OCI-LY7 (cell line): Measurements from ENCODE around the gene ADPRS. TPM values are rescaled to one million over a fixed set of nuclear protein-coding genes. Genes with fewer than 3 reads are reported as not detected.

Source experiments
- BruUV-seq: library from RNA; stranded (reverse); fragments of 400-500 nt; replicated peaks from 2 replicates; lab custom pipeline; 2021; lab: Mats Ljungman, UMichigan
- CTCF ChIA-PET: fragments of 300-600 bp; sonication (Branson Sonifier 250); formaldehyde crosslinking; loops from one replicate; lab custom pipeline; 2022; ENCODE audit warnings: antibody characterized with exemption; ENCODE audit not compliant: unreplicated experiment; lab: Charles Lee
- POLR2A ChIA-PET: fragments of 300-600 bp; sonication (Branson Sonifier 250); formaldehyde crosslinking; loops from one replicate; lab custom pipeline; 2022; ENCODE audit warnings: antibody characterized with exemption; lab: Charles Lee
- DNase-seq: peaks from one replicate; pipeline ENCODE4 v3.0.0-alpha.2; 2015; ENCODE audit warnings: low spot score
- H2AFZ ChIP-seq: fragments of 200-600 bp; sonication (generic), shearing (Covaris generic); 2 replicates; pipeline ENCODE4 v1.6.1; 2014; ENCODE audit warnings: mild to moderate bottlenecking, antibody characterized with exemption, low read length, moderate library complexity
- H3K27ac ChIP-seq: fragments of 200-600 bp; sonication (generic); 2 replicates; pipeline ENCODE4 v1.5.1; 2014; ENCODE audit warnings: mixed run types, low read depth, mild to moderate bottlenecking, moderate library complexity, low read length, inconsistent platforms; ENCODE audit not compliant: poor library complexity, severe bottlenecking
- H3K36me3 ChIP-seq: fragments of 200-600 bp; sonication (generic); 2 replicates; pipeline ENCODE4 v1.6.1; 2014; ENCODE audit warnings: mild to moderate bottlenecking, antibody characterized with exemption, low read length, moderate library complexity, mixed read lengths; ENCODE audit not compliant: insufficient read depth
- H3K4me1 ChIP-seq: fragments of 200-600 bp; sonication (generic); 2 replicates; pipeline ENCODE4 v1.5.1; 2014; ENCODE audit warnings: mild to moderate bottlenecking, low read length; ENCODE audit not compliant: insufficient read depth, poor library complexity, severe bottlenecking
- H3K4me2 ChIP-seq: fragments of 200-600 bp; sonication (generic); 2 replicates; pipeline ENCODE4 v1.6.1; 2014; ENCODE audit warnings: mild to moderate bottlenecking, low read length
- H3K4me3 ChIP-seq: fragments of 200-600 bp; sonication (generic); 2 replicates; pipeline ENCODE4 v1.5.1; 2014; ENCODE audit warnings: mild to moderate bottlenecking, low read depth, low read length; ENCODE audit not compliant: poor library complexity, severe bottlenecking
- H3K79me2 ChIP-seq: fragments of 200-600 bp; sonication (generic); 2 replicates; pipeline ENCODE4 v1.6.1; 2016; ENCODE audit warnings: low read depth, mild to moderate bottlenecking, low read length, moderate library complexity, mixed read lengths; ENCODE audit not compliant: insufficient read depth
- H3K9me2 ChIP-seq: fragments of 200-600 bp; sonication (generic); 2 replicates; pipeline ENCODE4 v1.6.1; 2016; ENCODE audit warnings: mild to moderate bottlenecking, low read length, mixed read lengths; ENCODE audit not compliant: insufficient read depth
- H3K9me3 ChIP-seq: fragments of 200-600 bp; sonication (generic); 2 replicates; pipeline ENCODE4 v1.6.1; 2014; ENCODE audit warnings: mild to moderate bottlenecking, mixed run types, low read length, mixed read lengths
- H4K20me1 ChIP-seq: fragments of 200-600 bp; sonication (generic); 2 replicates; pipeline ENCODE4 v1.6.1; 2014; ENCODE audit warnings: mild to moderate bottlenecking, antibody characterized with exemption, low read length, moderate library complexity, mixed read lengths; ENCODE audit not compliant: insufficient read depth
- CTCF ChIP-seq: fragments of 200-600 bp; sonication (generic); conservative IDR thresholded peaks from 2 replicates; pipeline ENCODE4 v1.5.1; 2014; ENCODE audit warnings: mild to moderate bottlenecking, antibody characterized with exemption, low read length, moderate library complexity, mixed read lengths
- EZH2phosphoT487 ChIP-seq: fragments of 200-600 bp; sonication (generic); IDR thresholded peaks from 2 replicates; pipeline ENCODE4 v1.6.1; 2018; ENCODE audit warnings: low read depth, borderline replicate concordance, mild to moderate bottlenecking, mixed run types, antibody characterized with exemption, low read length, moderate library complexity, mixed read lengths
- intact Hi-C: fragments of 100-400 bp; cut with micrococcal nuclease; formaldehyde crosslinking; loops from one replicate; pipeline ENCODE4 v1.10.0; 2022; ENCODE audit not compliant: unreplicated experiment
- total RNA-seq, 2 experiments: library from RNA; depleted of rRNA in 1 of 2; stranded (reverse); fragments of >200 nt in 1 of 2; shearing (Covaris generic) in 1 of 2; gene quantifications; 2 replicates each; pipeline ENCODE4 v1.2.3, GENCODE V29; 2014 to 2022

Gene ADPRS
- total RNA-seq, 2 experiments from 2014 or later: 29.3 to 42.3 TPM

GRCh38 chr1:36093226-36093625 is 4.5 kb downstream of the ADPRS start:
- intact Hi-C loops: no loop called here
- H3K36me3 ChIP-seq: peaks cover 54% of the 10 kb centered on the region
- H3K9me2 ChIP-seq: no peaks in the 10 kb centered on the region
- H3K4me2 ChIP-seq: no peak overlapping the region
- H3K4me3 ChIP-seq: no peak overlapping the region
- peaks cover 14% of the 10 kb centered on the region for H3K4me1 ChIP-seq
- peaks cover 18% of the 10 kb centered on the region for H3K79me2 ChIP-seq
- CTCF ChIA-PET: no interaction called here
- peaks cover 6% of the 10 kb centered on the region; the same call in 1 of the 2 replicates for H4K20me1 ChIP-seq
- no peak for DNase-seq
- no peak overlapping the region for H2AFZ ChIP-seq
- no peak overlapping the region for H3K27ac ChIP-seq
- TSS peak; percentile 43 for BruUV-seq
- POLR2A ChIA-PET: no interaction called here
- no peak for TF ChIP-seq CTCF
- no peak for TF ChIP-seq EZH2phosphoT487
- no peaks in the 10 kb centered on the region for H3K9me3 ChIP-seq

- H3K27ac ChIP-seq: no peak overlapping the region
- no peak overlapping the region for H2AFZ ChIP-seq
- no TSS peak for BruUV-seq
- DNase-seq: no peak
- no peak for TF ChIP-seq CTCF
- peaks cover 11% of the 10 kb centered on the region for H3K4me1 ChIP-seq
- intact Hi-C loops: no loop called here
- no peaks in the 10 kb centered on the region for H3K9me3 ChIP-seq
- no peak overlapping the region for H3K4me2 ChIP-seq
- H3K79me2 ChIP-seq: peaks cover 18% of the 10 kb centered on the region
- no peaks in the 10 kb centered on the region for H3K9me2 ChIP-seq
- peaks cover 6% of the 10 kb centered on the region; the same call in 1 of the 2 replicates for H4K20me1 ChIP-seq
- no peak overlapping the region for H3K4me3 ChIP-seq
- ChIA-PET CTCF (interaction anchor here (0.6 kb wide), 1 partner anchor 174 kb away, joined by 3 read pairs; no protein-coding TSS in a partner anchor), POLR2A (interaction anchor here (0.5 kb wide), 1 partner anchor 89 kb away, joined by 3 read pairs; no protein-coding TSS in a partner anchor)
- H3K36me3 ChIP-seq: peaks cover 54% of the 10 kb centered on the region
Observed at GRCh38 chr1:36093929-36094328, 5.2 kb downstream of the ADPRS start.

GRCh38 chr1:36094621-36095061 is 5.9 kb downstream of the ADPRS start:
- TF ChIP-seq CTCF (no peak), EZH2phosphoT487 (no peak)
- peaks cover 11% of the 10 kb centered on the region for H3K79me2 ChIP-seq
- no peak overlapping the region for H3K4me3 ChIP-seq
- H3K9me2 ChIP-seq: no peaks in the 10 kb centered on the region
- CTCF ChIA-PET: interaction anchor here (1.2 kb wide), 1 partner anchor 40 kb away, joined by 3 read pairs; no protein-coding TSS in a partner anchor
- H3K36me3 ChIP-seq: peaks cover 54% of the 10 kb centered on the region
- H4K20me1 ChIP-seq: peaks cover under 1% of the 10 kb centered on the region; the same call in 1 of the 2 replicates
- no peak overlapping the region for H2AFZ ChIP-seq
- DNase-seq: no peak
- H3K27ac ChIP-seq: no peak overlapping the region
- H3K4me1 ChIP-seq: peaks cover 10% of the 10 kb centered on the region
- no TSS peak for BruUV-seq
- H3K9me3 ChIP-seq: no peaks in the 10 kb centered on the region
- intact Hi-C loops: loop anchor here (5.0 kb wide), 1 partner anchor 328 kb away; no protein-coding TSS in a partner anchor
- no peak overlapping the region for H3K4me2 ChIP-seq
- POLR2A ChIA-PET: interaction anchor here (0.7 to 1.2 kb wide), 2 partner anchors 10 to 117 kb away, joined by 3 to 4 read pairs; no protein-coding TSS in a partner anchor
